Fibroblast of skin of left biceps (primary cell): ENCODE results near the gene CAPS.
"Not testable (repeated sequence)": the region's sequence is repeated elsewhere in the genome, so short reads cannot be mapped to it uniquely, and the experiment has no call there.

Experiments used
- DNase-seq, 2 experiments: peaks; one replicate each; pipeline ENCODE4 v3.0.0-alpha.2; 2013; ENCODE audit warnings: low read depth in 2 of 2

Gene CAPS

GRCh38 chr19:5913739-5914357 lies at the start of gene CAPS:
Gene CAPS, plus strand, starts transcription at chr19:5914254. Its CDS starts 153 bp downstream, at chr19:5914407.
- no peak for DNase-seq

GRCh38 chr19:5864725-5865486 lies 49.1 kb upstream of the CAPS start:
- DNase-seq: no peak

GRCh38 chr19:5865772-5866171 lies 48.3 kb upstream of the CAPS start:
- DNase-seq: no peak

- no peak for DNase-seq
Observed at GRCh38 chr19:5867201-5868136, 46.6 kb upstream of the CAPS start.

GRCh38 chr19:5870986-5871394 lies 43.1 kb upstream of the CAPS start:
- no peak for DNase-seq

GRCh38 chr19:5873617-5874199 lies 40.3 kb upstream of the CAPS start:
- DNase-seq: no peak

- peak in 1 of 2 experiments; percentile 6 for DNase-seq
Observed at GRCh38 chr19:5874496-5874895, 39.6 kb upstream of the CAPS start.

GRCh38 chr19:5877427-5877826 lies 36.6 kb upstream of the CAPS start:
- no peak for DNase-seq

- DNase-seq: no peak
Observed at GRCh38 chr19:5877882-5878281, 36.2 kb upstream of the CAPS start.

GRCh38 chr19:5880196-5880595 lies 33.9 kb upstream of the CAPS start:
- DNase-seq: no peak

GRCh38 chr19:5880604-5881078 lies 33.4 kb upstream of the CAPS start:
- DNase-seq: peak in 1 of 2 experiments; percentile 29

GRCh38 chr19:5881543-5882299 lies 32.3 kb upstream of the CAPS start:
- DNase-seq: no peak

GRCh38 chr19:5882421-5882968 lies 31.6 kb upstream of the CAPS start:
- no peak for DNase-seq

GRCh38 chr19:5883157-5883873 lies 30.7 kb upstream of the CAPS start:
- DNase-seq: not testable (repeated sequence)

GRCh38 chr19:5884065-5884811 lies 29.8 kb upstream of the CAPS start:
- DNase-seq: not testable (repeated sequence)

- DNase-seq: no peak
Observed at GRCh38 chr19:5889288-5889971, 24.6 kb upstream of the CAPS start.

- no peak for DNase-seq
Observed at GRCh38 chr19:5890099-5890498, 24.0 kb upstream of the CAPS start.

- DNase-seq: no peak
Observed at GRCh38 chr19:5891572-5891937, 22.5 kb upstream of the CAPS start.
